Duodenal mucosa (tissue), 2 donors: Measurements from ENCODE around the gene FAM83E.

Experiments
- H3K27ac ChIP-seq: one replicate; pipeline ENCODE4 v1.7.0; 2013; ENCODE audit warnings: low read depth, low read length
- H3K27me3 ChIP-seq, 2 donors: one replicate each; pipeline ENCODE4 v1.7.0; 2013; ENCODE audit warnings: low read length in 2 of 2, control low read depth in 1 of 2; ENCODE audit not compliant: insufficient read depth in 2 of 2, control insufficient read depth in 1 of 2
- H3K36me3 ChIP-seq, 2 donors: one replicate each; pipeline ENCODE4 v1.7.0; 2013; ENCODE audit warnings: low read length in 2 of 2, control low read depth in 1 of 2; ENCODE audit not compliant: insufficient read depth in 2 of 2, control insufficient read depth in 1 of 2
- H3K4me1 ChIP-seq, 2 donors: one replicate each; pipeline ENCODE4 v1.7.0; 2013; ENCODE audit warnings: low read length in 2 of 2, control low read depth in 1 of 2; ENCODE audit not compliant: insufficient read depth in 2 of 2, control insufficient read depth in 1 of 2
- H3K4me3 ChIP-seq, 2 donors: one replicate each; pipeline ENCODE4 v1.7.0; 2013; ENCODE audit warnings: low read length in 2 of 2, low read depth in 1 of 2
- H3K9ac ChIP-seq, 2 donors: one replicate each; pipeline ENCODE4 v1.7.0; 2013; ENCODE audit warnings: low read length in 2 of 2, low read depth in 1 of 2
- H3K9me3 ChIP-seq, 2 donors: one replicate each; pipeline ENCODE4 v1.7.0; 2013; ENCODE audit warnings: low read length in 2 of 2, control low read depth in 1 of 2; ENCODE audit not compliant: control insufficient read depth in 1 of 2

The FAM83E gene

GRCh38 chr19:48613024-48613851, 1.6 kb downstream of the FAM83E start:
- Histone ChIP-seq H3K4me1 (peaks cover 32 to 49% of the 10 kb centered on the region in 2 donors), H3K4me3 (peak overlapping the region; percentile 75 to 76), H3K9me3 (no peaks in the 10 kb centered on the region), H3K36me3 (peaks cover 27 to 42% of the 10 kb centered on the region in 2 donors), H3K27me3 (no peaks in the 10 kb centered on the region), H3K9ac (peak overlapping the region; percentile 91 to 92), H3K27ac (peak overlapping the region; percentile 92)

DNA sequence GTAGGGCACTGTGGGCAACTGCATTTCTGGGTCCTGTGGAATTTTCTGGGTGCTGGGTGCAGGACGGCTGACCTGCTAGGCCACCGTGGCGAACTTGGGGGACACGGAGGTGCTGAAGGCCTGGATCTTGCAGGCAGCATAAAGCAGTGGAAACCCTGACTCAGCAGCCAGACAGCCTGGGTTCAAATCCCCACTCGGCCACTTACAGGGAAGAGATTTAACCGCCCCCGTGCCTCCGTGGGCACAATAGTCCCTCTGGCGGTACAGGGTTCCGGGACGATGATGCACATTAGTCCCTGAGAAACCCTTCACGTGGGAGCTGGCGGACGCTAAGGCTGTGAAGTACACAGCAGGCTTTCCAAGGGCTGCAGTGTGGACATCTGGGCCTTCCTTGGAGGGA, 3.0 kb downstream of the FAM83E start:
- Histone ChIP-seq H3K9me3 (no peaks in the 10 kb centered on the region), H3K9ac (no peak overlapping the region), H3K27me3 (no peaks in the 10 kb centered on the region), H3K4me1 (peaks cover 18 to 36% of the 10 kb centered on the region in 2 donors), H3K27ac (no peak overlapping the region), H3K36me3 (peaks cover 20 to 37% of the 10 kb centered on the region in 2 donors), H3K4me3 (no peak overlapping the region)

- Histone ChIP-seq H3K27me3 (no peaks in the 10 kb centered on the region), H3K9ac (no peak overlapping the region), H3K27ac (no peak overlapping the region), H3K9me3 (no peaks in the 10 kb centered on the region), H3K4me3 (no peak overlapping the region), H3K4me1 (peaks cover 0 to 17% of the 10 kb centered on the region in 2 donors), H3K36me3 (peaks cover 3 to 21% of the 10 kb centered on the region in 2 donors)
Observed at GRCh38 chr19:48609571-48610108, 5.2 kb downstream of the FAM83E start.

DNA sequence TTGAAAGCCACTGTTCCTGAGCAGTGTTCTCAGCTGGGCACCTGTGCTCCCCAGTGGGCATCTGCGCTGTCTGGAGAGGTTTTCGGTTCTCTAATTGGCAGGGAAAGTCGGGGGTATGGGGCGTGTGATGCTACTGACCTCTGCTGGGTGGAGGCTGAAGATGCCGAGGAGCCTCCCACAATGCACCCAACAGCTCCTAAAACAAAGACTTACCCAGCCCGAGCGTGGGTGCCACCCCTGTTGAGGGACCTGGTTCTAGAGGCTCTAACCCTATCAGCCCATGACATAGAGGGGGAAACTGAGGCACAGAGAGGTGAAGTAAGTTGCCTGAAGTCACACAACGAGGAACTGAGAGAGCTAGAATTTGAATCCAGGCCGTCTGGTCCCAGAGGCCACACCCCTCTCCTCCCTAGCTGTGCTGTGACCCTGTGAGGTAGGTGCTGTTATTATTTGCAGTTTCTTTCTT, 6.0 kb downstream of the FAM83E start:
- Histone ChIP-seq H3K36me3 (peaks cover 3 to 21% of the 10 kb centered on the region in 2 donors), H3K4me1 (peaks cover 0 to 14% of the 10 kb centered on the region in 2 donors), H3K27ac (no peak overlapping the region), H3K9me3 (no peaks in the 10 kb centered on the region), H3K4me3 (peak overlapping the region in 1 of 2 donors; percentile 11), H3K27me3 (no peaks in the 10 kb centered on the region), H3K9ac (peak overlapping the region in 1 of 2 donors; percentile 32)

- H3K36me3 ChIP-seq = peaks cover 3 to 21% of the 10 kb centered on the region in 2 donors
- H3K9me3 ChIP-seq = no peaks in the 10 kb centered on the region
- H3K27me3 ChIP-seq = no peaks in the 10 kb centered on the region
- H3K27ac ChIP-seq = no peak overlapping the region
- peaks cover 5% of the 10 kb centered on the region in 2 donors for H3K4me1 ChIP-seq
- H3K4me3 ChIP-seq = no peak overlapping the region
- no peak overlapping the region for H3K9ac ChIP-seq
Observed at GRCh38 chr19:48607359-48607755, 7.5 kb downstream of the FAM83E start.

DNA sequence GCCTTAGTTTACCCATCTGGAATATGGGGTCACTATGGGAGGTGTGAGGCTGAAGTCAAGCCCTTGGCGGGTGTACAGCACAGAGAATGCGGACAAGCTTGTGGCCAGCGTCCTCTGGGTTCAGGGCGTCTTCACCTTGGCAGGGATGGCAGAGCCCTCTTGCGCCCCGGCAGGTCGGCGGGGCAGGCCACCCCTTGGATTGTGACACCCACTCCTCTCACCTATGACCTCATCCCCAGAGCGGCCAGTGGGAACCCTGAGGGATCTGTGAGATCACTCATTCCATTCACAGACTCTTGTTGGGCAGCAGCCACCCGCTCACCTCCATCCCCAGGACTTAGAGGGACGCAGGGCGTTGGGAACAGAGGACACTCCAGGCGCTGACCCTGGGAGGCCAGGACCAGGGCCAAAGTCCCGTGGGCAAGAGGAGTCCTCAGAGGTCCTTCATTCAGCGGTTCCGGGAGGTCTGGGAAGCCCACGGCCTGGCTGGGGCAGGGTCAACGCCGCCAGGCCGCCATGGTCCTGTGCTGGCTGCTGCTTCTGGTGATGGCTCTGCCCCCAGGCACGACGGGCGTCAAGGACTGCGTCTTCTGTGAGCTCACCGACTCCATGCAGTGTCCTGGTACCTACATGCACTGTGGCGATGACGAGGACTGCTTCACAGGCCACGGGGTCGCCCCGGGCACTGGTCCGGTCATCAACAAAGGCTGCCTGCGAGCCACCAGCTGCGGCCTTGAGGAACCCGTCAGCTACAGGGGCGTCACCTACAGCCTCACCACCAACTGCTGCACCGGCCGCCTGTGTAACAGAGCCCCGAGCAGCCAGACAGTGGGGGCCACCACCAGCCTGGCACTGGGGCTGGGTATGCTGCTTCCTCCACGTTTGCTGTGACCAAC, 8.2 kb downstream of the FAM83E start, which contains the start of gene SPACA4:
Gene SPACA4, plus strand, starts transcription at position 280 of the 896 bp plus-strand sequence. Its CDS starts 237 bp downstream, at position 517.
- H3K4me3 ChIP-seq = no peak within 1 kb of the TSS
- peaks cover under 1 to 9% of the 10 kb centered on the region in 2 donors for H3K4me1 ChIP-seq
- H3K36me3 ChIP-seq = peaks cover 3 to 17% of the 10 kb centered on the region in 2 donors
- H3K27me3 ChIP-seq = no peaks in the 10 kb centered on the region
- H3K9ac ChIP-seq = no peak within 1 kb of the TSS
- no peaks in the 10 kb centered on the region for H3K9me3 ChIP-seq
- H3K27ac ChIP-seq = no peak within 1 kb of the TSS

DNA sequence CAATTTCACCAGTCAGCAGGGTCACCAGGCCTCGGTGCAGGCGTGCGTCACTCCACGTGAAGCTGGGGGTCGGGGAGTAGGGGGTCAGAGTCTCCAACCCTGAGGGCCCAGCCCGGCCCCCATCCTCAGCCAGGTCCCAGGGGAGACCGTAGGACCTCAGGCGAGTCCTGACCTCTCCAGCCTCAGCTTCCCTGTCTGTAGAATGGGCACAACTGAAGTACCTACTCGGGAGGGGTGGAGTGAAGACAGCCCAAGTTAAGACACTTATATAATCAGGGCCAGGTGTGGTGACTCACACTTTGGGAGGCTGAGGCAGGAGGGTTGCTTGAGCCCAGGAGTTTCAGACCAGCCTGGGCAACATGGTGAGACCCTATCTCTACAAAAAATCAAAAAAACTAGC, 11.0 kb downstream of the FAM83E start:
- Histone ChIP-seq H3K4me3 (no peak overlapping the region), H3K27ac (no peak overlapping the region), H3K9ac (no peak overlapping the region)

DNA sequence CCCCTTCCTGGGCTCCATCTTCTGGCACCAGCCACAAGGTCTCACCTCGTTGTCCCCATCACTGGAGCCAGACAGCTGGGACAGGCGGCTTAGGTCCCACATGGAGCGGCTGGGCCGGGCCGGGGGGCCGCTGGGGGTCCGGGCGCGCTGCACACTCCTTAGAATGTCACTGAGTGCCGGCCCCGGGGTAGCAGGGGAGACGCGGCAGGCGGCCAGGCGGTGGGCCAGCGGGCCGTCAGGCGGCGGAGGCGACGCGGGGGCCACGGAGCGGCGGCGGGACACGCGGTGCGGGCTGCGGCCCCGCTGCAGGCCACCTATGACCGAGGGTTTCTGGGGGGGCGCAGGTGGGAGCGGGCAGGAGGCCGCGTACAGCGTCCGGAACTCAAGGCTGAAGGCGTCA, 11.4 kb downstream of the FAM83E start:
- H3K36me3 ChIP-seq = peaks cover 0 to 10% of the 10 kb centered on the region in 2 donors
- H3K4me3 ChIP-seq = no peak overlapping the region

More for the DNA sequence above, 11.0 kb downstream of the FAM83E start:
- peaks cover 2 to 10% of the 10 kb centered on the region in 2 donors for H3K36me3 ChIP-seq
- H3K9me3 ChIP-seq = no peaks in the 10 kb centered on the region
- H3K4me1 ChIP-seq = peaks cover 0 to 9% of the 10 kb centered on the region in 2 donors
- H3K27me3 ChIP-seq = no peaks in the 10 kb centered on the region

DNA sequence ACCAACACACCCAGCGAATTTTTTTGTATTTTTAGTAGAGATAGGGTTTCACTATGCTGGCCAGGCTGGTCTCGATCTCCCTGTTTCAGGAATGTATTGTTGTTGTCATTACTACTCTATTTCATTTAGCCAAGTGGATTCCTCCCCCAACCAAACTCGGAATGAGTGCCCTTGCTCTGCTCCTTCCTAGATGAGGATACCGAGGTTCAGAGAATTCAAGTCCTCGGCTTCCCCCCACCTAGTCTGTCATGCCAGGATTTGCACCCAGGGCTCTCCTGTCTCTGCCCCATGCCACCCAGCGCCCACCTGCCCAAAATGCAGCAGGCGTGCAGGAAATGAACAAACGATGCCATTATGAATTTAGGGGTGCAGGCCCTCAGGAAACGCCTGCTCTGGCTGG, 11.9 kb downstream of the FAM83E start:
- Histone ChIP-seq H3K27me3 (no peaks in the 10 kb centered on the region), H3K27ac (no peak overlapping the region), H3K9ac (no peak overlapping the region), H3K4me3 (no peak overlapping the region), H3K9me3 (no peaks in the 10 kb centered on the region), H3K36me3 (peaks cover 0 to 10% of the 10 kb centered on the region in 2 donors), H3K4me1 (peaks cover 0 to 9% of the 10 kb centered on the region in 2 donors)

More for the DNA sequence above, 11.4 kb downstream of the FAM83E start:
- Histone ChIP-seq H3K4me1 (peaks cover 0 to 9% of the 10 kb centered on the region in 2 donors), H3K9me3 (no peaks in the 10 kb centered on the region), H3K27me3 (no peaks in the 10 kb centered on the region), H3K27ac (no peak overlapping the region), H3K9ac (no peak overlapping the region)
